ENCODE measurements around the gene XRN2.

DNA sequence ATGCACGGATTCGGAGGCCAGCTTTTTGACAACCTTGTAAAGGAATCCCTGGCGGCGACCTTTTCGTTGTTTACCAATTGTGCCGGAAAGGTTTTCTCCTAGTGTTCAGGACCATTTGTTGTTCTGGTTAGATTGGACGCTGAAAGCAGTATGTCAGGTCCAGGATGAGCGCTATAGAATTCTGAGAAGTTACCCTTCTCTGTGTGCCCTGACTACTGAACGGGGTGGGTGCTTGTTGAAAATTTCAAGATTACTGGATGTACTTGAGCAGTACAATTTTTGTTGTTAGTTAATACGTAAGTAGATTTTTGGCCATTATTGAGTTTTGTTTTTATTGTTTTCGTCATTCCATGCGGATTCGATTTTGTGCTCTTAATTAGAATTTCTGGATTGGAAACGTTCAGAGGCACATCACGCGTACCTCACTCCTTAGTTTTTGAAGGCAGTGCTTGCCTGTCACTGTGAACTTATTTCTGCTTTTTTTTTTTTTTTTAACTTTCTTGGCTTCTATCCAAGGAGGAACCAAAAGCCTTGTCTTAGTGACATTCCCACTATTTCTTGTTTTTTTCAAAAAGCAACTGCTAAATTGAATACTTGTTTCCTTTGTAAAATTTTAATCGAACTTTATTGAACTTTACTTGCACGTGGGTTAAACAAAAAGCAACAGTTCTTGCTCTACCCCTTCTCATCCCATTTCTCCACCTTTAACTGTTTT is 898 bp downstream of the XRN2 start:
- TF ChIP-seq, protein P1, sequence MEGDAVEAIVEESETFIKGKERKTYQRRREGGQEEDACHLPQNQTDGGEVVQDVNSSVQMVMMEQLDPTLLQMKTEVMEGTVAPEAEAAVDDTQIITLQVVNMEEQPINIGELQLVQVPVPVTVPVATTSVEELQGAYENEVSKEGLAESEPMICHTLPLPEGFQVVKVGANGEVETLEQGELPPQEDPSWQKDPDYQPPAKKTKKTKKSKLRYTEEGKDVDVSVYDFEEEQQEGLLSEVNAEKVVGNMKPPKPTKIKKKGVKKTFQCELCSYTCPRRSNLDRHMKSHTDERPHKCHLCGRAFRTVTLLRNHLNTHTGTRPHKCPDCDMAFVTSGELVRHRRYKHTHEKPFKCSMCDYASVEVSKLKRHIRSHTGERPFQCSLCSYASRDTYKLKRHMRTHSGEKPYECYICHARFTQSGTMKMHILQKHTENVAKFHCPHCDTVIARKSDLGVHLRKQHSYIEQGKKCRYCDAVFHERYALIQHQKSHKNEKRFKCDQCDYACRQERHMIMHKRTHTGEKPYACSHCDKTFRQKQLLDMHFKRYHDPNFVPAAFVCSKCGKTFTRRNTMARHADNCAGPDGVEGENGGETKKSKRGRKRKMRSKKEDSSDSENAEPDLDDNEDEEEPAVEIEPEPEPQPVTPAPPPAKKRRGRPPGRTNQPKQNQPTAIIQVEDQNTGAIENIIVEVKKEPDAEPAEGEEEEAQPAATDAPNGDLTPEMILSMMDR (IDR thresholded peaks at IDR 0.05; ENCODE audit: low read depth, low read length, missing input control): no peak
- peak in 1 of 2 donors; percentile 26 for TF ChIP-seq RAD21 (IDR thresholded peaks at IDR 0.05)
- TF ChIP-seq, protein P2, sequence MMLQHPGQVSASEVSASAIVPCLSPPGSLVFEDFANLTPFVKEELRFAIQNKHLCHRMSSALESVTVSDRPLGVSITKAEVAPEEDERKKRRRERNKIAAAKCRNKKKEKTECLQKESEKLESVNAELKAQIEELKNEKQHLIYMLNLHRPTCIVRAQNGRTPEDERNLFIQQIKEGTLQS (IDR thresholded peaks at IDR 0.05): no peak
- TF ChIP-seq JUND (IDR thresholded peaks at IDR 0.05): no peak
- TF ChIP-seq NR2F2 (IDR thresholded peaks at IDR 0.05): peak; percentile 27
- no peak for TF ChIP-seq EGR1 (IDR thresholded peaks at IDR 0.05; ENCODE audit: low read depth in 2 of 2)
- TF ChIP-seq, protein P3, sequence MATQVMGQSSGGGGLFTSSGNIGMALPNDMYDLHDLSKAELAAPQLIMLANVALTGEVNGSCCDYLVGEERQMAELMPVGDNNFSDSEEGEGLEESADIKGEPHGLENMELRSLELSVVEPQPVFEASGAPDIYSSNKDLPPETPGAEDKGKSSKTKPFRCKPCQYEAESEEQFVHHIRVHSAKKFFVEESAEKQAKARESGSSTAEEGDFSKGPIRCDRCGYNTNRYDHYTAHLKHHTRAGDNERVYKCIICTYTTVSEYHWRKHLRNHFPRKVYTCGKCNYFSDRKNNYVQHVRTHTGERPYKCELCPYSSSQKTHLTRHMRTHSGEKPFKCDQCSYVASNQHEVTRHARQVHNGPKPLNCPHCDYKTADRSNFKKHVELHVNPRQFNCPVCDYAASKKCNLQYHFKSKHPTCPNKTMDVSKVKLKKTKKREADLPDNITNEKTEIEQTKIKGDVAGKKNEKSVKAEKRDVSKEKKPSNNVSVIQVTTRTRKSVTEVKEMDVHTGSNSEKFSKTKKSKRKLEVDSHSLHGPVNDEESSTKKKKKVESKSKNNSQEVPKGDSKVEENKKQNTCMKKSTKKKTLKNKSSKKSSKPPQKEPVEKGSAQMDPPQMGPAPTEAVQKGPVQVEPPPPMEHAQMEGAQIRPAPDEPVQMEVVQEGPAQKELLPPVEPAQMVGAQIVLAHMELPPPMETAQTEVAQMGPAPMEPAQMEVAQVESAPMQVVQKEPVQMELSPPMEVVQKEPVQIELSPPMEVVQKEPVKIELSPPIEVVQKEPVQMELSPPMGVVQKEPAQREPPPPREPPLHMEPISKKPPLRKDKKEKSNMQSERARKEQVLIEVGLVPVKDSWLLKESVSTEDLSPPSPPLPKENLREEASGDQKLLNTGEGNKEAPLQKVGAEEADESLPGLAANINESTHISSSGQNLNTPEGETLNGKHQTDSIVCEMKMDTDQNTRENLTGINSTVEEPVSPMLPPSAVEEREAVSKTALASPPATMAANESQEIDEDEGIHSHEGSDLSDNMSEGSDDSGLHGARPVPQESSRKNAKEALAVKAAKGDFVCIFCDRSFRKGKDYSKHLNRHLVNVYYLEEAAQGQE (IDR thresholded peaks at IDR 0.05): no peak
- no peak for TF ChIP-seq GABPA (IDR thresholded peaks at IDR 0.05 in 1 of 2, conservative IDR thresholded peaks at IDR 0.05 in 1 of 2)
- TF ChIP-seq, protein P4, sequence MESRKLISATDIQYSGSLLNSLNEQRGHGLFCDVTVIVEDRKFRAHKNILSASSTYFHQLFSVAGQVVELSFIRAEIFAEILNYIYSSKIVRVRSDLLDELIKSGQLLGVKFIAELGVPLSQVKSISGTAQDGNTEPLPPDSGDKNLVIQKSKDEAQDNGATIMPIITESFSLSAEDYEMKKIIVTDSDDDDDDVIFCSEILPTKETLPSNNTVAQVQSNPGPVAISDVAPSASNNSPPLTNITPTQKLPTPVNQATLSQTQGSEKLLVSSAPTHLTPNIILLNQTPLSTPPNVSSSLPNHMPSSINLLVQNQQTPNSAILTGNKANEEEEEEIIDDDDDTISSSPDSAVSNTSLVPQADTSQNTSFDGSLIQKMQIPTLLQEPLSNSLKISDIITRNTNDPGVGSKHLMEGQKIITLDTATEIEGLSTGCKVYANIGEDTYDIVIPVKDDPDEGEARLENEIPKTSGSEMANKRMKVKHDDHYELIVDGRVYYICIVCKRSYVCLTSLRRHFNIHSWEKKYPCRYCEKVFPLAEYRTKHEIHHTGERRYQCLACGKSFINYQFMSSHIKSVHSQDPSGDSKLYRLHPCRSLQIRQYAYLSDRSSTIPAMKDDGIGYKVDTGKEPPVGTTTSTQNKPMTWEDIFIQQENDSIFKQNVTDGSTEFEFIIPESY (IDR thresholded peaks at IDR 0.05): no peak

Data from liver (tissue), 3 donors.